ENCODE data around the gene KCNH4. TPM values are rescaled to one million over a fixed set of nuclear protein-coding genes. Genes with fewer than 3 reads are reported as not detected.
"Not testable (repeated sequence)": the region's sequence is repeated elsewhere in the genome, so short reads cannot be mapped to it uniquely, and the experiment has no call there.

KCNH4 gene
- polyA plus RNA-seq, 3 donors: 0.05 TPM; not detected in 2

DNA sequence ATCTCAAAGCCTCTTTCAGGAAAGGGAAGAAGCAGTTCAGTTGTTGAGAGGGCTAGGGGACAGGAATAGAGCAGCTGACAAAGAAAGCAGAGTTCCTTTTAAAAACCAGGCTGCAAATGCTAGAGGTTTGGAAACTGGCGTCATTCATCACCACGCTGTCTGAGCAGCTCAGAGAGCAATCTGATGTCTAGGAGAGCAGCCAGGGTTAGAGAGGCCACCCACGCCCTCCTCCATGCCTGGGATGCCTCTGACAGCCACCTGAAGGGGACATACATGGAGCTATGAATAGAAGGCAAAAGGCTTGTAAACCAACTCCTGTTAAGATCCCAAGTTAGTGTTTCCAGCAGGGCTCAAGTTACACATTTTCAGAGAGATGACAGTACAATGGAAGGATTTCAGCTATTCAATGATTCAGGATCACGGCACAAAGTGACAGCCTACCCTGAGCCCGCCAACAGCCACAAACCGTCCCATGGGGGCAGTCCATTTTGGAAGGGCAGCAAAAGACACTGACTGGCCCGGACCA is 38.5 kb downstream of the KCNH4 start:
- TF ChIP-seq, protein P1, sequence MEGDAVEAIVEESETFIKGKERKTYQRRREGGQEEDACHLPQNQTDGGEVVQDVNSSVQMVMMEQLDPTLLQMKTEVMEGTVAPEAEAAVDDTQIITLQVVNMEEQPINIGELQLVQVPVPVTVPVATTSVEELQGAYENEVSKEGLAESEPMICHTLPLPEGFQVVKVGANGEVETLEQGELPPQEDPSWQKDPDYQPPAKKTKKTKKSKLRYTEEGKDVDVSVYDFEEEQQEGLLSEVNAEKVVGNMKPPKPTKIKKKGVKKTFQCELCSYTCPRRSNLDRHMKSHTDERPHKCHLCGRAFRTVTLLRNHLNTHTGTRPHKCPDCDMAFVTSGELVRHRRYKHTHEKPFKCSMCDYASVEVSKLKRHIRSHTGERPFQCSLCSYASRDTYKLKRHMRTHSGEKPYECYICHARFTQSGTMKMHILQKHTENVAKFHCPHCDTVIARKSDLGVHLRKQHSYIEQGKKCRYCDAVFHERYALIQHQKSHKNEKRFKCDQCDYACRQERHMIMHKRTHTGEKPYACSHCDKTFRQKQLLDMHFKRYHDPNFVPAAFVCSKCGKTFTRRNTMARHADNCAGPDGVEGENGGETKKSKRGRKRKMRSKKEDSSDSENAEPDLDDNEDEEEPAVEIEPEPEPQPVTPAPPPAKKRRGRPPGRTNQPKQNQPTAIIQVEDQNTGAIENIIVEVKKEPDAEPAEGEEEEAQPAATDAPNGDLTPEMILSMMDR (IDR thresholded peaks at IDR 0.05): no peak
- H3K36me3 ChIP-seq (replicated peaks in 1 of 2; ENCODE audit: control insufficient read depth in 1 of 2, insufficient read depth in 2 of 2, low read length in 2 of 2): peaks cover 39 to 87% of the 10 kb centered on the region in 2 donors
- Mint-ChIP-seq H3K9me3 (no peaks in the 10 kb centered on the region), H3K4me1 (peaks cover 33% of the 10 kb centered on the region), H3K27ac (peak overlapping the region in 4 of 7 donors; percentile 12 to 55 (median 34)), H3K36me3 (peaks cover 31 to 72% of the 10 kb centered on the region in 2 donors), H3K4me3 (no peak overlapping the region), H3K27me3 (ENCODE audit: low read depth in 3 of 3) (no peaks in the 10 kb centered on the region)
- H3K27ac ChIP-seq (ENCODE audit: low read depth in 1 of 2, low read length in 2 of 2): peak overlapping the region in 1 of 2 donors; percentile 53
- no peak overlapping the region for H2AFZ ChIP-seq (ENCODE audit: insufficient read depth, low read depth, low read length, poor library complexity, severe bottlenecking)
- H3K9ac ChIP-seq (ENCODE audit: insufficient read depth, low read length, poor library complexity, severe bottlenecking): no peak overlapping the region
- WGBS (ENCODE audit: insufficient coverage): 92% methylated on average over 6 of the region's 7 CpGs
- DNase-seq: no peak
- no peaks in the 10 kb centered on the region for H3K27me3 ChIP-seq (ENCODE audit: control insufficient read depth in 2 of 2, insufficient read depth in 2 of 2, low read length in 2 of 2)
- H4K20me1 ChIP-seq (ENCODE audit: insufficient read depth, low read length): peaks cover 97% of the 10 kb centered on the region
- intact Hi-C loops (cut with micrococcal nuclease): no loop called here
- H3K9me3 ChIP-seq (replicated peaks in 1 of 2; ENCODE audit: control insufficient read depth in 1 of 2, insufficient read depth in 1 of 2, low read length in 2 of 2): no peaks in the 10 kb centered on the region
- peaks cover 98% of the 10 kb centered on the region for H3K79me2 ChIP-seq (ENCODE audit: insufficient read depth, low read length)
- H3K4me3 ChIP-seq (replicated peaks in 1 of 3; ENCODE audit: low read depth in 2 of 3, low read length in 3 of 3): no peak overlapping the region
- H3K4me1 ChIP-seq (ENCODE audit: control insufficient read depth in 1 of 2, insufficient read depth in 2 of 2, low read length in 2 of 2): peaks cover 0 to 10% of the 10 kb centered on the region in 2 donors
- H3K4me2 ChIP-seq (replicated peaks; ENCODE audit: extremely low read depth, low read length, poor library complexity, severe bottlenecking): no peak overlapping the region

DNA sequence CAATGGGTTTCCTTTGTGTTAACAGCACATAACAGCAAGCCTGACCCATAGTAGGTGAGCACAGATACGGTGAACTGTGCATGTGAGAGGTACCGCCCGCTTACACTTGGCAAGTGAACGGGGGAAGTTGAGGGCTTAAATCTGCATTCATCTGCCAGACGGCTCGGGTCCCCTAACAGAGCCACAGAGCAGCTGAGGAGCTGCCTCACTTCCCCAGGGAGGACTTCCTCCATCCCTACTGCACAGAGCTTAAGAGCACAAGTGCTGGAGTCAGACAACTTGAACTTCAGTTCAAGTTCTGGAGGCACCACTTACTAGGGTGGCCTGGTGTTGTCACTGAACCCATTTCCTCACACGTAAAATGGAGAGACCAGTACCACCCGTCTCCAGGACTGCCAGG is 39.6 kb downstream of the KCNH4 start:
- no peaks in the 10 kb centered on the region for H3K27me3 Mint-ChIP-seq (ENCODE audit: low read depth in 3 of 3)
- peaks cover 41% of the 10 kb centered on the region for H3K4me1 Mint-ChIP-seq
- TF ChIP-seq, protein P1 (IDR thresholded peaks at IDR 0.05): no peak
- H3K79me2 ChIP-seq (ENCODE audit: insufficient read depth, low read length): peaks cover 98% of the 10 kb centered on the region
- no peaks in the 10 kb centered on the region for H3K27me3 ChIP-seq (ENCODE audit: control insufficient read depth in 2 of 2, insufficient read depth in 2 of 2, low read length in 2 of 2)
- H3K9me3 Mint-ChIP-seq: no peaks in the 10 kb centered on the region
- no peak overlapping the region for H3K4me3 Mint-ChIP-seq
- intact Hi-C loops (cut with micrococcal nuclease): no loop called here
- H4K20me1 ChIP-seq (ENCODE audit: insufficient read depth, low read length): peaks cover 97% of the 10 kb centered on the region
- H3K36me3 Mint-ChIP-seq: peaks cover 26 to 72% of the 10 kb centered on the region in 2 donors
- no peak overlapping the region for H3K4me2 ChIP-seq (replicated peaks; ENCODE audit: extremely low read depth, low read length, poor library complexity, severe bottlenecking)
- H2AFZ ChIP-seq (ENCODE audit: insufficient read depth, low read depth, low read length, poor library complexity, severe bottlenecking): no peak overlapping the region
- peaks cover 38 to 87% of the 10 kb centered on the region in 2 donors for H3K36me3 ChIP-seq (replicated peaks in 1 of 2; ENCODE audit: control insufficient read depth in 1 of 2, insufficient read depth in 2 of 2, low read length in 2 of 2)
- no peak overlapping the region for H3K9ac ChIP-seq (ENCODE audit: insufficient read depth, low read length, poor library complexity, severe bottlenecking)
- no peak for DNase-seq
- WGBS (ENCODE audit: insufficient coverage): 71% methylated on average over 1 of the region's 8 CpGs
- H3K9me3 ChIP-seq (replicated peaks in 1 of 2; ENCODE audit: control insufficient read depth in 1 of 2, insufficient read depth in 1 of 2, low read length in 2 of 2): no peaks in the 10 kb centered on the region
- peak overlapping the region in 5 of 7 donors; percentile 12 to 83 (median 52) for H3K27ac Mint-ChIP-seq
- no peak overlapping the region for H3K4me3 ChIP-seq (replicated peaks in 1 of 3; ENCODE audit: low read depth in 2 of 3, low read length in 3 of 3)
- H3K27ac ChIP-seq (ENCODE audit: low read depth in 1 of 2, low read length in 2 of 2): peak overlapping the region in 1 of 2 donors; percentile 45
- peaks cover 5 to 21% of the 10 kb centered on the region in 2 donors for H3K4me1 ChIP-seq (ENCODE audit: control insufficient read depth in 1 of 2, insufficient read depth in 2 of 2, low read length in 2 of 2)

DNA sequence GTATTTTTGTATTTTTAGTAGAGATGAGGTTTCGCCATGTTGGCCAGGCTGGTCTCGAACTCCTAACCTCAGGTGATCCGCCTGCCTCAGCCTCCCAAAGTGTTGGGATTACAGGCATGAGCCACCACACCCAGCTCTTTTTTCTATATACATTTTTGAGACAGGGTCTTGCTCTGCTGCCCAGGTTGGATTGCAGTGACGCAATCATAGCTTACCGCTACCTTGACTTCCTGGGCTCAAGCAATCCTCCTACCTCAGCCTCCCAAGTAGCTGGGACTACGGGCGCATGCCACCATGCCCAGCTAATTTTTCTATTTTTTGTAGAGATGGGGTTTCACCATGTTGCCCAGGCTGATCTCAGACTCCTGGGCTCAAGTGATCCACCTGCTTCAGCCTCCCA is 40.3 kb downstream of the KCNH4 start:
- intact Hi-C loops (cut with micrococcal nuclease): not testable (repeated sequence)
- H3K36me3 Mint-ChIP-seq: peaks cover 23 to 66% of the 10 kb centered on the region in 2 donors
- peaks cover 12 to 28% of the 10 kb centered on the region in 2 donors for H3K4me1 ChIP-seq (ENCODE audit: control insufficient read depth in 1 of 2, insufficient read depth in 2 of 2, low read length in 2 of 2)

More for the DNA sequence above, 40.3 kb downstream of the KCNH4 start:
- Mint-ChIP-seq H3K4me1 (peaks cover 48% of the 10 kb centered on the region), H3K27ac (peak overlapping the region in 1 of 7 donors; percentile 28)
- H3K4me2 ChIP-seq (replicated peaks; ENCODE audit: extremely low read depth, low read length, poor library complexity, severe bottlenecking); H3K27me3 Mint-ChIP-seq (ENCODE audit: low read depth in 3 of 3); H3K4me3 Mint-ChIP-seq; H3K4me3 ChIP-seq (replicated peaks in 1 of 3; ENCODE audit: low read depth in 2 of 3, low read length in 3 of 3); H3K9ac ChIP-seq (ENCODE audit: insufficient read depth, low read length, poor library complexity, severe bottlenecking); H3K9me3 Mint-ChIP-seq; H2AFZ ChIP-seq (ENCODE audit: insufficient read depth, low read depth, low read length, poor library complexity, severe bottlenecking); H3K9me3 ChIP-seq (replicated peaks in 1 of 2; ENCODE audit: control insufficient read depth in 1 of 2, insufficient read depth in 1 of 2, low read length in 2 of 2); H3K27me3 ChIP-seq (ENCODE audit: control insufficient read depth in 2 of 2, insufficient read depth in 2 of 2, low read length in 2 of 2); DNase-seq: not testable (repeated sequence)
- Histone ChIP-seq H3K27ac (ENCODE audit: low read depth in 1 of 2, low read length in 2 of 2) (peak overlapping the region in 1 of 2 donors; percentile 45), H3K36me3 (replicated peaks in 1 of 2; ENCODE audit: control insufficient read depth in 1 of 2, insufficient read depth in 2 of 2, low read length in 2 of 2) (peaks cover 31 to 84% of the 10 kb centered on the region in 2 donors), H3K79me2 (ENCODE audit: insufficient read depth, low read length) (peaks cover 95% of the 10 kb centered on the region), H4K20me1 (ENCODE audit: insufficient read depth, low read length) (peaks cover 96% of the 10 kb centered on the region)
- 100% methylated on average over 1 of the region's 7 CpGs for WGBS (ENCODE audit: insufficient coverage)

Data from CD14-positive monocyte (primary cell).